T47D (cell line): Measurements from ENCODE around the gene NCOA1.
A peak's percentile ranks its signal among the peaks of the same experiment; 100 is the strongest.

Experiments used
- DNase-seq, 2 experiments: peaks; one replicate each; pipeline versions ENCODE4 v3.0.0 to v3.0.0-alpha.2; 2011 to 2012; ENCODE audit warnings: low read depth in 1 of 2, low spot score in 1 of 2
- JUND ChIP-seq: IDR thresholded peaks from 2 replicates; pipeline ENCODE4 v1.6.1; 2012; ENCODE audit warnings: low read depth
- in situ Hi-C: cut with HindIII; loops from 2 replicates; pipeline ENCODE4 v1.10.0; 2016; ENCODE audit warnings: low sequenced_read_pairs, low pct_unique_long_range_greater_than_20kb

Gene NCOA1

GRCh38 chr2:24625728-24626127 lies 134.7 kb downstream of the NCOA1 start:
- in situ Hi-C loops: no loop called here
- DNase-seq: no peak
- no peak for TF ChIP-seq JUND

GRCh38 chr2:24626131-24626530 lies 135.1 kb downstream of the NCOA1 start:
- peak in 1 of 2 experiments; percentile 47 for DNase-seq
- no peak for TF ChIP-seq JUND
- in situ Hi-C loops: no loop called here

- DNase-seq: no peak
- TF ChIP-seq JUND: no peak
- in situ Hi-C loops: no loop called here
Observed at GRCh38 chr2:24628746-24629145, 137.7 kb downstream of the NCOA1 start.

- no peak for DNase-seq
- in situ Hi-C loops: no loop called here
- no peak for TF ChIP-seq JUND
Observed at GRCh38 chr2:24632172-24632571, 141.1 kb downstream of the NCOA1 start.

- in situ Hi-C loops: no loop called here
Observed at GRCh38 chr2:24635181-24635580, 144.1 kb downstream of the NCOA1 start.

GRCh38 chr2:24638568-24638967 lies 147.5 kb downstream of the NCOA1 start:
- in situ Hi-C loops: no loop called here
- DNase-seq: no peak
- TF ChIP-seq JUND: no peak

More at GRCh38 chr2:24635181-24635580, 144.1 kb downstream of the NCOA1 start:
- no peak for TF ChIP-seq JUND
- no peak for DNase-seq

GRCh38 chr2:24642351-24642750 lies 151.3 kb downstream of the NCOA1 start:
- in situ Hi-C loops: no loop called here
- no peak for DNase-seq
- TF ChIP-seq JUND: no peak

GRCh38 chr2:24643051-24643450 lies 152.0 kb downstream of the NCOA1 start:
- no peak for TF ChIP-seq JUND
- no peak for DNase-seq
- in situ Hi-C loops: no loop called here

GRCh38 chr2:24644032-24644431 lies 153.0 kb downstream of the NCOA1 start:
- in situ Hi-C loops: no loop called here
- no peak for TF ChIP-seq JUND
- DNase-seq: no peak

GRCh38 chr2:24650997-24651642 lies 160.1 kb downstream of the NCOA1 start:
- in situ Hi-C loops: no loop called here
- no peak for DNase-seq
- no peak for TF ChIP-seq JUND

GRCh38 chr2:24651643-24652003 lies 160.6 kb downstream of the NCOA1 start:
- TF ChIP-seq JUND: no peak
- in situ Hi-C loops: no loop called here
- no peak for DNase-seq

GRCh38 chr2:24652265-24653182 lies 161.5 kb downstream of the NCOA1 start:
- in situ Hi-C loops: no loop called here
- DNase-seq: no peak
- TF ChIP-seq JUND: no peak

- no peak for DNase-seq
- in situ Hi-C loops: no loop called here
- no peak for TF ChIP-seq JUND
Observed at GRCh38 chr2:24657818-24658217, 166.8 kb downstream of the NCOA1 start.
